Stimulated activated naive CD8-positive, alpha-beta T cell treated with anti-CD3 and anti-CD28 coated beads, Interleukin-15, Interleukin-2, amounts not matched to agents 100 U/mL and 50 U/mL, for 24 hours (primary cell): ENCODE measurements around the gene CEBPZ.
A peak's percentile ranks its signal among the peaks of the same experiment; 100 is the strongest.
"Not testable (repeated sequence)": the region's sequence is repeated elsewhere in the genome, so short reads cannot be mapped to it uniquely, and the experiment has no call there.

Source experiments
- ATAC-seq: fragments of 150-1000 bp; cut with Tn5 transposase; one replicate; pipeline ENCODE4 v1.10.0; 2021
- DNase-seq: peaks from one replicate; pipeline ENCODE4 v3.0.0; 2021

The CEBPZ gene

GRCh38 chr2:37223131-37223530 lies 8.3 kb downstream of the CEBPZ start:
- DNase-seq, result no peak
- ATAC-seq, result no peak

- DNase-seq, result no peak
- ATAC-seq, result no peak
These were observed 12.3 kb downstream of the CEBPZ start for GRCh38 chr2:37219046-37219445.

GRCh38 chr2:37215250-37215649 lies 16.1 kb downstream of the CEBPZ start:
- DNase-seq (no peak), ATAC-seq (no peak)

- ATAC-seq, result no peak
- no peak for DNase-seq
These were observed 19.5 kb downstream of the CEBPZ start for GRCh38 chr2:37211939-37212338.

- ATAC-seq (no peak), DNase-seq (no peak)
These were observed 20.2 kb downstream of the CEBPZ start for GRCh38 chr2:37211212-37211611.

GRCh38 chr2:37206760-37207159 lies 24.6 kb downstream of the CEBPZ start:
- not testable (repeated sequence) for ATAC-seq, DNase-seq

GRCh38 chr2:37205689-37206341 lies 25.6 kb downstream of the CEBPZ start:
- DNase-seq (no peak), ATAC-seq (no peak)

GRCh38 chr2:37205071-37205661 lies 26.2 kb downstream of the CEBPZ start:
- not testable (repeated sequence) for DNase-seq, ATAC-seq

GRCh38 chr2:37203708-37204107 lies 27.7 kb downstream of the CEBPZ start:
- ATAC-seq (no peak), DNase-seq (no peak)

GRCh38 chr2:37201766-37202165 lies 29.6 kb downstream of the CEBPZ start:
- peak; percentile 98 for ATAC-seq
- DNase-seq, result peak; percentile 52

GRCh38 chr2:37201208-37201607 lies 30.2 kb downstream of the CEBPZ start:
- peak; percentile 21 for ATAC-seq

GRCh38 chr2:37198681-37199065 lies 32.7 kb downstream of the CEBPZ start:
- ATAC-seq (no peak), DNase-seq (no peak)

More at GRCh38 chr2:37201208-37201607, 30.2 kb downstream of the CEBPZ start:
- DNase-seq, result no peak

GRCh38 chr2:37196320-37197195 lies 34.8 kb downstream of the CEBPZ start, which contains the start of gene CEBPZOS:
Gene CEBPZOS (plus strand): TSS chr2:37196496. CDS start chr2:37199705, 3,209 bp downstream.
- ATAC-seq (peak; percentile 85), DNase-seq (peak; percentile 91)

- not testable (repeated sequence) for ATAC-seq, DNase-seq
These were observed 35.5 kb downstream of the CEBPZ start for GRCh38 chr2:37195862-37196319.

GRCh38 chr2:37192551-37192950 lies 38.8 kb downstream of the CEBPZ start:
- no peak for DNase-seq
- no peak for ATAC-seq

GRCh38 chr2:37191747-37192146 lies 39.6 kb downstream of the CEBPZ start:
- DNase-seq (no peak), ATAC-seq (no peak)

- DNase-seq (no peak), ATAC-seq (no peak)
These were observed 40.1 kb downstream of the CEBPZ start for GRCh38 chr2:37191253-37191652.

- ATAC-seq (no peak), DNase-seq (no peak)
These were observed 41.1 kb downstream of the CEBPZ start for GRCh38 chr2:37190290-37190689.

- ATAC-seq (peak; percentile 59), DNase-seq (no peak)
These were observed 41.8 kb downstream of the CEBPZ start for GRCh38 chr2:37189452-37190153.

GRCh38 chr2:37188570-37188969 lies 42.8 kb downstream of the CEBPZ start, which contains the start of gene SULT6B1:
Gene SULT6B1 (minus strand): TSS chr2:37188670. CDS start chr2:37188640, 30 bp downstream.
- no peak for DNase-seq
- no peak for ATAC-seq

- no peak for DNase-seq
- no peak for ATAC-seq
These were observed 49.4 kb downstream of the CEBPZ start for GRCh38 chr2:37181726-37182684.
